Raji (cell line): ENCODE results near the gene RNF13.

Source experiments
- POLR2A ChIP-seq: IDR thresholded peaks from 2 replicates; pipeline ENCODE4 v1.6.1; 2011; ENCODE audit warnings: low read depth, low read length, control low read depth; ENCODE audit not compliant: insufficient read depth

Gene RNF13

DNA sequence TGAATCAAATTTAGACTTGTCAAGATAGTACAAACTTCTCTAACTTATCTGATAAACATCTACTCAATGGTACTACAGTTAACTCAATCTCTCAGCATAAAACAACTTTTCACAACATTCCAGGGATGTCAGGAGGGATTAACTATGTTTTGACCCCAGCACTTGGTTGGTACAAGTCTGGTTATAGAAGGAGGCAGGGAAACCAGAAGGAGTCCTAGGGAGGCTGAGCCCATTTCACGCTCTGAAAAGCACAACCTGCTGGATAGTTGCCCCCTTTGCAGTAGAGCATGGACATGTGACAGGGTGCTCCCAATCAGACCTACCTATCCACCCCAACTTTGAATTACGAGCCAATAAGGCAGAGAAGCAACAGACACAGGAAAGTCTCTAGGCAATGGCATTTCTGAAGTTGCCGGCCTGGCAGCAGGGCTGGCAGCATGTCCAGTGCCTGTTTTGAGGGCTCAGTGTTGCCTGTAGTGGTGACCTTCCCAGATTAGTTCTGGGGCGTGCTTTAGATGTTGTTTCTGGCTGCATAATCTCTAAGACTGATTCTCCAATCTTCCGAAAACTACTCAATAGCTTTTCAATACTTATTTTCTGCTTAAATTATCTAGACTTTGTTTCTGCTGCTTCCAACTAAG is 28.8 kb upstream of the RNF13 start:
- no peak for TF ChIP-seq POLR2A

DNA sequence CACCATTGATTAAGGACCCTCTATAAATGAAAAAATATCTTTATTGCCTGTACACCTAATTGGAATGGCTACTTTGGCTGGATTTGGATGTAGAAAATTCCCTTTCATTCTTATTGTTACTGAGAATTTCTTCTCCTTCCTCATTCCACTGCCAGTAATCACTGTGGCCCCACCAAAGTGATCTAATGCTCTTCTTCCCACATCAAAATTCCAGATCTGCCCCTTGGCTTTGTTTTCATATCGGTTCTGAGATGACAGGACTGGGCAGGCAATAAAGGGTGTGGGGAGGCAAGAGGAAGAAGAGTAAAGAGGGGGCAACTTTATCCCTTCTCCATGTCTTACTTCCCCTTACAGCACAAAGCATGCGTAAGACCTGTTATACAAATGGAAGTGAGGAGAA is 22.7 kb upstream of the RNF13 start:
- TF ChIP-seq POLR2A: no peak

GRCh38 chr3:149790698-149791097 is 22.3 kb upstream of the RNF13 start:
- TF ChIP-seq POLR2A: no peak

DNA sequence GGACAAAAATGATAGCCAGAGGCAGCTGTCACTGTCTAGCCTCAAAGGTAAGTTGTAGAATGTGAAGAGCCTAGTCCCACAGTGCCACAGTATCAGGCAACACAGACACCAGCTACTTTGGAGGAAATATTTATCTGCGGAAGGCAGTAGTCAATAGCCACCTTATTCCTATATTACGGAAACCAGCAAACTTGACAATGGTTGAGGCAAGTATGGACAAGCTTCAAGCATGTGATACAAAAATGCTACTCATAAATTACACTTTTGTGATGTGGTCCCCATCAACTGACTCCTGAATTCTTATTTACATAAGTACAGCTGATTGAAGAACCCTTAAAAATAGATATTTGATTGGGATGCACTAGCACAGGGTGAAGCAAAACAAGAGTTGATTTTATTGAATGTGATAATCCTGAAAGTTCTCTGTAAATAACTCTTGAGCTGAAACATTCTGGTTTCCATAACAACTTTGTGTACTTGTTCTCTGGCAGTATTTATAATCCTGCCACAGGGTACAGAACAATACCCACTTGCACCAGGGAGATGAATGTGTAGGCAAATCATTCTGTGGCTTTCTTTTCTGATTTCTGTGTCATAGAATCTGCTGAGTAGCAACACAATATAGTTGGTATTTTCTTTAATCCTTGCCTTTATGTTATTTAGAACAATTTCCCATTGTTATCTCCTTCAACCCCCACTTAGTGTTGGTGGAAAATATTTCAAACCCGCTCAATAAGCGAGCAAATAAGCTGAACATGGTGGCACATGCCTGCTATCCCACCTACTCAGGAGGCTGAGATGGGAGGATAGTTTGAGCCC is 20.4 kb upstream of the RNF13 start, which contains the start of gene ANKUB1:
ANKUB1 (minus strand) TSS at position 103 of the 819 bp plus-strand sequence. CDS start 188 bp downstream, outside the sequence.
- TF ChIP-seq POLR2A: no peak

- TF ChIP-seq POLR2A: no peak
These were observed 17.0 kb upstream of the RNF13 start for GRCh38 chr3:149796026-149796425.

DNA sequence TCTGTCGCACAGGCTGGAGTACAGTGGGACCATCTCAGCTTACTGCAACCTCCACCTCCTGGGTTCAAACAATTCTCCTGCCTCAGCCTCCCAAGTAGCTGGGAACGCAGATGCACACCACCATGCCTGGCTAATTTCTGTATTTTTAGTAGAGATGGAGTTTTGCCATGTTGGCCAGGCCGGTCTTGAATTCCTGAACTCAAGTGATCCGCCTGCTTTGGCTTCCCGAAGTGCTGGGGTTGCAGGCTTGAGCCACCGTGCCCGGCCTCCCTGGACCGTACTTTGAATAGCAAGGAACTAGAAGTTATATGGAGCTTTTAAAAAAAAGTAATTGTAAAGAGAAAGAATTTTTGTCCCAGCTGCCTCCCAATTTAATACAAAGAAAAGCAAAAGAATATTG is 12.3 kb upstream of the RNF13 start:
- no peak for TF ChIP-seq POLR2A

- TF ChIP-seq POLR2A: no peak
These were observed 11.8 kb upstream of the RNF13 start for GRCh38 chr3:149801195-149801594.

- no peak for TF ChIP-seq POLR2A
These were observed 11.4 kb upstream of the RNF13 start for GRCh38 chr3:149801639-149802038.

DNA sequence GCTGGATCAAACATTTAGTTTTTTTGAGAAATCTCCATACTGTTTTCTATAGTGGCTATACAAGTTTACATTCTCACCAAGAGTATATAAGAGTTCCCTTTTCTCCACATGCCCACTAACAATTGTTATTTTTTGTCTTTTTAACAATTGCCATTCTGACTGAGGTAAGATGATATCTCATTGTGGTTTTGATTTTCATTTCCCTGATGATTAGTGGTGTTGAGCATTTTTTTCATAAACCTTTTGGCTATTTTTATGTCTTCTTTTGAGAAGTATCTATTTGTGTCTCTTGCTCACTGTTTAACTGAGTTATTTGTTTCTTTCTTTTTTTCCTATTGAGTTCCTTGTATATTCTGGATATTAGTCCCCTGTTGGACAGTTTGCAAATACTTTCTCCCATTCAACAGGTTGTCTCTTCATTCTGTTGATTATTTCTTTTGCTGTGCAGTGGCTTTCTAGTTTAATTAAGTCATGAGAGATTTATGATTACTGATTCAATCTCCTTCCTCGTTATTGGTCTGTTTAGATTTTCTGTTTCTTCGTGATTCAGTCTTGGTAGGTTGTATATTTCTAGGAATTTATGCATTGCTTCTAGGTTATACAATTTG is 6.7 kb upstream of the RNF13 start:
- TF ChIP-seq POLR2A: no peak

- no peak for TF ChIP-seq POLR2A
These were observed 4.7 kb upstream of the RNF13 start for GRCh38 chr3:149808209-149808829.

- TF ChIP-seq POLR2A: no peak
These were observed 3.3 kb upstream of the RNF13 start for GRCh38 chr3:149809699-149810098.

DNA sequence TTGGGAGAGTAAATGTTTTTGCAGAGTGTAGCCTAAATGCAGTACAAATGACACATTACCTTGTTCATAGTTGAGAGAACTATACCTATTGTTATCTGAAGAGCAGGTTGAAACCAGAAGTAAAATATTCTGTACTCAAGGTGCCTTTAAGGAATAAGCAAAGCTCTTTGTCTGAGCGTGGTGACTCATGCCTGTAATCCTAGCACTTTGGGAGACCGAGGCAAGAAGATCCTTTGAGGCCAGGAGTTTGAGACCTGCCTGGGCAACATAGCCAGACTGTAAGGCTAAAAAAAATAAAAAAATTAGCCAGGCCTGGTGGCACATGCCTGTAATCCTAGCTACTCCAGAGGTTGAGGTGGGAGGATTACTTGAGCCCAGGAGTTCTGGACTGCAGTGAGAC is 2.2 kb upstream of the RNF13 start:
- TF ChIP-seq POLR2A: no peak

DNA sequence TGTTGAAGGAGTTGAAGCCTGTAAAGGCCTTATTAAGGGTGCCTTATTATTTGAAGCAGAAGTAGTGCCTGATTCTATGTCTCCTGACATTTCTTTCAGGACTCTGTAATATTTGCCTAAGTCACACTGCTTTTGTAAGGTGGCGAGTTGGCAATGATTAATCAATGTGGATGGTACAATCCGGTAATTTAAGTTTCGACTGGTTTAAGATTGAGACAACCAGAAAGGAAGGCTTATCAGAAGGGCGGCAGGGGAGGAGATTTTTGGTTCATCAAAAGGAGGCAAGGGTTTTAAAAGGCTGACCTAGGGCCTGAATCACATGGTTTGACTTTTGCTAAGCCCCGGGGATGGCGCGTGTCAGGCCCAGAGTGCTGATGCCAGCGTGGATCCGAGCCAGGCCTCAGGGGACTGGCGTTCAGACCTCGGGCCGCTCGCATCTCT is 830 bp upstream of the RNF13 start:
- no peak for TF ChIP-seq POLR2A

DNA sequence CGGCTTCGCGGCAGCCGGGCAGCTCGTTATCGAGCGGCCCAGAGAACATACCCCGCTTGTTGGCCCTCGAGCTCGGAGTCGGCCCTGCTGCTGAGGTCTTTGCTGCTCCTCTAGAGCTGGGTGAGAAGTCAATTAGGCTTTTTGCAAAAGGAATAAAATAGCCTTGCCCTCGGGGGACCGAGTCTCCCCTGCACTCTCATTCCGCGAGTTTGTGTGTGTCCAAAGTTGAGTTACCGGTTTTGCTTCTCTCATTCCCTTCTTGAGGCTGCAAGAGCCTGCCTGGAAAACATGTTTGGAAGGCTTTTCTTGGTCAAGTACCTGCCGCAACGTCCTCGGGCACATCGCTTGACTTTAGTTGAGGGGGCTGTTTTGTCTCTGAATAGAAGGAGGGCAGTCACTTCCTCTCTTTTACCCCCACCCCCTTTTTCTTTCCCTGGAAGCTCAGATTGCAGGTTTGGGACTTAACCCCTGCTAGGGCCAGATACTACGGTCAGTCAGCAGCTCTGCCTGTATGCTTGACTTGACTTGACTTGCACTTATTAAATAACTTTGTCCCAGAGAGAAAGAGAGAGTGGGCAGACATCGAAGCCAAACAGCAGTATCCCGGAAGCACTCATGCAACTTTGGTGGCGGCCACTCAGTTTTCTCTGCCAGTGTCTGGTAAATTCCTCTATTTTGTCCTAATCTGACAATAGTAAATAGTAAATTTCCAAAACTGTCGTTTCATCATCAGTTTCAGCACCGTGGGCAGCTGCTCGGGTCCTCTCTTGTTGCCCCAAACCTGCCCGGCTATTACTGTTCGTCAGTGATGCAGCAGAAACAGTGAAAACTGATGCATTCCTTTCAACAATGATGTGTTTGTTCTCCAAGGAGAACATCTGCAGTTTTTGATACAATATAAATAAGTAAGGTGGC is 609 bp downstream of the RNF13 start:
- no peak for TF ChIP-seq POLR2A
